OCI-LY3 (cell line): ENCODE results near the gene CADPS2.

Experiments used
- CTCF ChIP-seq: fragments of 200-600, 300-600 bp; sonication (generic); IDR thresholded peaks from 2 replicates; pipeline ENCODE4 v1.5.1; 2014; ENCODE audit warnings: antibody characterized with exemption, low read length, low read depth
- EZH2phosphoT487 ChIP-seq: fragments of 200-600 bp; shearing (Covaris generic); IDR thresholded peaks from 2 replicates; pipeline ENCODE4 v1.6.1; 2018; ENCODE audit warnings: antibody characterized with exemption, mixed run types, low read depth

DNA sequence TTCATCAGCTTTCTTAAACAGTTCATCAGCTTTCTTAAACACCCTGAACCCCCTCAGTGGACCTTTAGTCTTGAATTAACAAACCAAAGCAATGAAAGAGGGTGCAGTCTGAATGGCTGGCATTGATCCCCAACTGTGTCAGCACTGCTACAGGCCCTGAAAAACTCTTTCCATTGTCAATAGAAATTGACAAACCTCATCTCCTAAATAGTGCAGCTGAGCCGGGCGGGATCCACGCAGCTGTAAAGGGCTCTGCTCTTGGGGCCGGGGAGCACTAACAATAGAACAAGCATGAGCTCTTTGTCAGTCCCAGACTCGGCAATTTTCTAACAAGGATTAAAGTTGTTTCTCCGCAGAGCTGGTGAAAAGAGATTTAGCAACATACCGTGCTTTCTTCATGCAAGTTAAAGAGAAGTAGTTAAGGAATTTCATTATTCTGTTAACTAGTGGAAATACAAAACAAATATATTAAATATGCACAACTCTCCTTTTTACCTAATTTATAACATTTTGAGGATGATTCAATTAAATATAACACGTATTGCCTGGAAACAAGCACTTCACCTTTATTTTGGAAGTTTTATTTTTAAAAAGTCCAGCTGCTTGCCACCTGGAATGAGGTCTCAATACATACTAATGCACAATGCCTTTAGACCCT is 557.0 kb downstream of the CADPS2 start:
- TF ChIP-seq CTCF, result no peak
- TF ChIP-seq EZH2phosphoT487, result no peak
